ENCODE measurements around the gene INMT.

Gene INMT

GRCh38 chr7:30788640-30789333 lies 36.9 kb downstream of the INMT start:
- no peak for DNase-seq (ENCODE audit: low read depth)

- no peak for DNase-seq (ENCODE audit: low read depth)
Measured at GRCh38 chr7:30789334-30789711, 37.4 kb downstream of the INMT start.

- DNase-seq (ENCODE audit: low read depth), result no peak
Measured at GRCh38 chr7:30790356-30790755, 38.4 kb downstream of the INMT start.

GRCh38 chr7:30791114-30791513 lies 39.2 kb downstream of the INMT start:
- DNase-seq (ENCODE audit: low read depth), result no peak

- DNase-seq (ENCODE audit: low read depth), result no peak
Measured at GRCh38 chr7:30795161-30795948, 43.4 kb downstream of the INMT start.

GRCh38 chr7:30796105-30796869 lies 44.4 kb downstream of the INMT start:
- DNase-seq (ENCODE audit: low read depth), result no peak

- no peak for DNase-seq (ENCODE audit: low read depth)
Measured at GRCh38 chr7:30797176-30798040, 45.5 kb downstream of the INMT start.

GRCh38 chr7:30799206-30799975 lies 47.5 kb downstream of the INMT start:
- DNase-seq (ENCODE audit: low read depth), result no peak

- DNase-seq (ENCODE audit: low read depth), result no peak
Measured at GRCh38 chr7:30799976-30800661, 48.2 kb downstream of the INMT start.

- DNase-seq (ENCODE audit: low read depth), result no peak
Measured at GRCh38 chr7:30800785-30801252, 48.9 kb downstream of the INMT start.

GRCh38 chr7:30802812-30803211 lies 50.9 kb downstream of the INMT start:
- DNase-seq (ENCODE audit: low read depth), result no peak

- no peak for DNase-seq (ENCODE audit: low read depth)
Measured at GRCh38 chr7:30804078-30804661, 52.2 kb downstream of the INMT start.

GRCh38 chr7:30805081-30805691 lies 53.3 kb downstream of the INMT start:
- DNase-seq (ENCODE audit: low read depth), result no peak

- DNase-seq (ENCODE audit: low read depth), result no peak
Measured at GRCh38 chr7:30805931-30806330, 54.0 kb downstream of the INMT start.
